H9 (cell line): ENCODE results near the gene PGBD1. TPM values are rescaled to one million over a fixed set of nuclear protein-coding genes. Genes with fewer than 3 reads are reported as not detected.

Experiments
- DNase-seq: peaks from one replicate; pipeline ENCODE4 v3.0.0-alpha.2; 2017
- H2AFZ ChIP-seq: one replicate; pipeline ENCODE4 v1.6.1; 2013; ENCODE audit warnings: mild to moderate bottlenecking, low read length, control low read depth, moderate library complexity
- H2AK5ac ChIP-seq: 2 replicates; pipeline ENCODE4 v1.6.1; 2013; ENCODE audit warnings: low read length, control low read depth, mixed read lengths; ENCODE audit not compliant: insufficient read length
- H2BK120ac ChIP-seq: one replicate; pipeline ENCODE4 v1.6.1; 2013; ENCODE audit warnings: low read depth, mild to moderate bottlenecking, low read length, control low read depth, inconsistent platforms; ENCODE audit not compliant: poor library complexity, severe bottlenecking
- H2BK12ac ChIP-seq: 2 replicates; pipeline ENCODE4 v1.6.1; 2013; ENCODE audit warnings: low read length, control low read depth, mixed read lengths, low read depth; ENCODE audit not compliant: insufficient read length
- H2BK15ac ChIP-seq: 2 replicates; pipeline ENCODE4 v1.6.1; 2013; ENCODE audit warnings: low read depth, low read length, control low read depth
- H2BK20ac ChIP-seq: one replicate; pipeline ENCODE4 v1.6.1; 2013; ENCODE audit warnings: low read depth, mild to moderate bottlenecking, low read length, control low read depth, inconsistent platforms; ENCODE audit not compliant: poor library complexity, severe bottlenecking
- H2BK5ac ChIP-seq: 2 replicates; pipeline ENCODE4 v1.6.1; 2013; ENCODE audit warnings: low read length, control low read depth, mixed read lengths; ENCODE audit not compliant: insufficient read length
- H3K14ac ChIP-seq: 2 replicates; pipeline ENCODE4 v1.6.1; 2013; ENCODE audit warnings: low read length, control low read depth; ENCODE audit not compliant: insufficient read depth
- H3K18ac ChIP-seq: 2 replicates; pipeline ENCODE4 v1.6.1; 2013; ENCODE audit warnings: low read depth, mild to moderate bottlenecking, mixed read lengths, low read length, control low read depth; ENCODE audit not compliant: insufficient read length
- H3K23ac ChIP-seq: 2 replicates; pipeline ENCODE4 v1.6.1; 2013; ENCODE audit warnings: low read length, control low read depth, mixed read lengths, low read depth; ENCODE audit not compliant: insufficient read length
- H3K23me2 ChIP-seq: 2 replicates; pipeline ENCODE4 v1.6.1; 2013; ENCODE audit warnings: low read depth, mild to moderate bottlenecking, mixed read lengths, low read length, control low read depth; ENCODE audit not compliant: insufficient read length, poor library complexity, severe bottlenecking
- H3K27ac ChIP-seq: 2 replicates; pipeline ENCODE4 v1.5.1; 2013; ENCODE audit warnings: low read length, control low read depth, mixed read lengths, low read depth; ENCODE audit not compliant: insufficient read length
- H3K27me3 ChIP-seq: 2 replicates; pipeline ENCODE4 v1.6.1; 2013; ENCODE audit warnings: low read length, control low read depth, inconsistent platforms; ENCODE audit not compliant: insufficient read depth
- H3K4ac ChIP-seq: 2 replicates; pipeline ENCODE4 v1.6.1; 2013; ENCODE audit warnings: low read depth, mild to moderate bottlenecking, control low read depth, inconsistent platforms, low read length, moderate library complexity
- H3K4me1 ChIP-seq: 2 replicates; pipeline ENCODE4 v1.6.1; 2013; ENCODE audit warnings: low read length, control low read depth, inconsistent platforms; ENCODE audit not compliant: insufficient read depth
- H3K4me2 ChIP-seq: 2 replicates; pipeline ENCODE4 v1.6.1; 2013; ENCODE audit warnings: low read length, control low read depth, mixed read lengths; ENCODE audit not compliant: insufficient read length, insufficient read depth
- H3K56ac ChIP-seq: 2 replicates; pipeline ENCODE4 v1.6.1; 2013; ENCODE audit warnings: low read depth, mild to moderate bottlenecking, mixed read lengths, low read length, control low read depth; ENCODE audit not compliant: insufficient read length
- H3K79me1 ChIP-seq: 2 replicates; pipeline ENCODE4 v1.6.1; 2013; ENCODE audit warnings: low read depth, mild to moderate bottlenecking, moderate library complexity, low read length, control low read depth, inconsistent platforms; ENCODE audit not compliant: insufficient read depth, poor library complexity, severe bottlenecking
- H3K79me2 ChIP-seq: 2 replicates; pipeline ENCODE4 v1.6.1; 2013; ENCODE audit warnings: low read length, control low read depth, inconsistent platforms; ENCODE audit not compliant: insufficient read depth
- H3K9ac ChIP-seq: 2 replicates; pipeline ENCODE4 v1.6.1; 2013; ENCODE audit warnings: low read length, control low read depth, mixed read lengths; ENCODE audit not compliant: insufficient read length; ENCODE audit errors: extremely low read depth
- H3K9me3 ChIP-seq: one replicate; pipeline ENCODE4 v1.6.1; 2013; ENCODE audit warnings: low read depth, low read length, inconsistent platforms; ENCODE audit not compliant: control insufficient read depth
- H3T11ph ChIP-seq: one replicate; pipeline ENCODE4 v1.6.1; 2013; ENCODE audit warnings: mild to moderate bottlenecking, low read length, control low read depth, inconsistent platforms
- H4K20me1 ChIP-seq: one replicate; pipeline ENCODE4 v1.6.1; 2013; ENCODE audit not compliant: control insufficient read depth, insufficient read length, insufficient read depth
- H4K5ac ChIP-seq: 2 replicates; pipeline ENCODE4 v1.6.1; 2013; ENCODE audit warnings: low read depth, mild to moderate bottlenecking, mixed read lengths, low read length, control low read depth; ENCODE audit not compliant: insufficient read length
- H4K8ac ChIP-seq: replicated peaks from 2 replicates; pipeline ENCODE4 v1.6.1; 2013; ENCODE audit warnings: low read length, control low read depth, mixed read lengths, low read depth; ENCODE audit not compliant: insufficient read length
- H4K91ac ChIP-seq: 2 replicates; pipeline ENCODE4 v1.6.1; 2013; ENCODE audit warnings: low read depth, mild to moderate bottlenecking, moderate library complexity, mixed read lengths, low read length, control low read depth; ENCODE audit not compliant: insufficient read length
- H3K27ac Mint-ChIP-seq, 3 experiments: 2 replicates in 2 of 3; 3 replicates in 1 of 3; pipeline ENCODE4 v1.8.0; 2020 to 2021; ENCODE audit warnings: mixed read lengths in 3 of 3, mild to moderate bottlenecking in 1 of 3, moderate library complexity in 1 of 3
- H3K27me3 Mint-ChIP-seq: 2 replicates; pipeline ENCODE4 v1.8.0; 2021; ENCODE audit warnings: low read depth, mild to moderate bottlenecking, moderate library complexity, mixed read lengths
- H3K36me3 Mint-ChIP-seq, 3 experiments: 2 replicates in 2 of 3; 3 replicates in 1 of 3; pipeline ENCODE4 v1.8.0; 2020 to 2021; ENCODE audit warnings: low read depth in 3 of 3, mixed read lengths in 3 of 3; ENCODE audit not compliant: insufficient read depth in 1 of 3
- H3K4me1 Mint-ChIP-seq, 2 experiments: 2 replicates each; pipeline ENCODE4 v1.8.0; 2020; ENCODE audit warnings: mixed read lengths in 2 of 2
- H3K4me3 Mint-ChIP-seq, 2 experiments: 2 replicates in 1 of 2; 3 replicates in 1 of 2; pipeline ENCODE4 v1.8.0; 2020 to 2021; ENCODE audit warnings: mild to moderate bottlenecking in 2 of 2, mixed read lengths in 2 of 2, moderate library complexity in 1 of 2
- H3K9me3 Mint-ChIP-seq, 2 experiments: 2 replicates in 1 of 2; 3 replicates in 1 of 2; pipeline ENCODE4 v1.8.0; 2020; ENCODE audit warnings: mild to moderate bottlenecking in 2 of 2, mixed read lengths in 2 of 2, moderate library complexity in 1 of 2
- WGBS: extraction: QIAGEN DNeasy Blood & Tissue Kit; methylation state at CpG from one replicate; pipeline ENCODE4 v1.1.7; 2013; ENCODE audit warnings: missing lambda C conversion rate, low lambda C conversion rate, mixed read lengths; ENCODE audit not compliant: insufficient read length; ENCODE audit errors: extremely low coverage; 5-methylcytosine and 5-hydroxymethylcytosine counted together
- total RNA-seq: library from RNA; stranded (reverse); gene quantifications from 2 replicates; pipeline ENCODE4 v1.2.1, GENCODE V29; 2021
- TF ChIP-seq, protein P1 (sequence below): fragments of 200-600 bp; sonication (generic); conservative IDR thresholded peaks from 3 replicates; pipeline ENCODE4 v1.8.0; 2021; ENCODE audit warnings: antibody characterized with exemption, mild to moderate bottlenecking

PGBD1 gene
- total RNA-seq, 1 experiment from 2014 or later: 10.1 TPM

DNA sequence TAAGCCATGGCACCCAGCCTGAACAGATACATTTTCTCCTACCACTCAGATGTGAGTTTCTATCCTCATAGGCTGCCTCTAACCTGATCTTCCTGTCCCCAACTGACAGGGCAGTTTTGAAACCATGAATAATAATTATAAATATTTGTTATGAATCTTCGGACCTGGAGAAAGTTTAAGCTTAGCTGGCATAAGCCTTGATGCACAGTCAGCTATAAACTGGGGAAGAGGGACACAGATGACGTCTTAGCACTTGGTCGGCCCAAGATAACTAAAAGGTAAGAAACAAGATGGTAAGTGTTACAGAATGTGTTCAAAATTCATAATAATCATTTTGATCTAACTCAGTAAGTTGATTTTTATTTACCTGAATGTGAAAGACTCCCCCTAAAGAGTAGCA lies 37.4 kb upstream of the PGBD1 start:
- no peak overlapping the region for H3T11ph ChIP-seq
- no peak overlapping the region for H4K8ac ChIP-seq
- no peaks in the 10 kb centered on the region for H3K9me3 ChIP-seq
- H3K36me3 Mint-ChIP-seq: peaks cover 11 to 43% (median 39%) of the 10 kb centered on the region in 3 experiments; a peak in 6 of 7 replicates
- no peak overlapping the region for H2BK20ac ChIP-seq
- no peak overlapping the region for H3K4ac ChIP-seq
- no CpG with 5 or more reads among the region's 3 CpGs for WGBS
- DNase-seq: no peak
- H3K23me2 ChIP-seq: no peaks in the 10 kb centered on the region
- H2BK15ac ChIP-seq: no peak overlapping the region
- TF ChIP-seq, protein P1, sequence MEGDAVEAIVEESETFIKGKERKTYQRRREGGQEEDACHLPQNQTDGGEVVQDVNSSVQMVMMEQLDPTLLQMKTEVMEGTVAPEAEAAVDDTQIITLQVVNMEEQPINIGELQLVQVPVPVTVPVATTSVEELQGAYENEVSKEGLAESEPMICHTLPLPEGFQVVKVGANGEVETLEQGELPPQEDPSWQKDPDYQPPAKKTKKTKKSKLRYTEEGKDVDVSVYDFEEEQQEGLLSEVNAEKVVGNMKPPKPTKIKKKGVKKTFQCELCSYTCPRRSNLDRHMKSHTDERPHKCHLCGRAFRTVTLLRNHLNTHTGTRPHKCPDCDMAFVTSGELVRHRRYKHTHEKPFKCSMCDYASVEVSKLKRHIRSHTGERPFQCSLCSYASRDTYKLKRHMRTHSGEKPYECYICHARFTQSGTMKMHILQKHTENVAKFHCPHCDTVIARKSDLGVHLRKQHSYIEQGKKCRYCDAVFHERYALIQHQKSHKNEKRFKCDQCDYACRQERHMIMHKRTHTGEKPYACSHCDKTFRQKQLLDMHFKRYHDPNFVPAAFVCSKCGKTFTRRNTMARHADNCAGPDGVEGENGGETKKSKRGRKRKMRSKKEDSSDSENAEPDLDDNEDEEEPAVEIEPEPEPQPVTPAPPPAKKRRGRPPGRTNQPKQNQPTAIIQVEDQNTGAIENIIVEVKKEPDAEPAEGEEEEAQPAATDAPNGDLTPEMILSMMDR: no peak
- H2BK120ac ChIP-seq: no peak overlapping the region
- H2AK5ac ChIP-seq: no peak overlapping the region
- no peak overlapping the region for H3K23ac ChIP-seq
- no peak overlapping the region for H4K91ac ChIP-seq
- no peak overlapping the region for H3K4me3 Mint-ChIP-seq
- H2BK12ac ChIP-seq: no peak overlapping the region
- no peak overlapping the region for H3K27ac Mint-ChIP-seq
- H3K4me1 Mint-ChIP-seq: no peaks in the 10 kb centered on the region
- no peak overlapping the region for H3K14ac ChIP-seq
- H3K18ac ChIP-seq: no peak overlapping the region
- H3K4me1 ChIP-seq: no peaks in the 10 kb centered on the region
- no peak overlapping the region for H2AFZ ChIP-seq
- no peaks in the 10 kb centered on the region for H3K79me2 ChIP-seq
- no peaks in the 10 kb centered on the region for H3K9me3 Mint-ChIP-seq
- no peak overlapping the region for H2BK5ac ChIP-seq
- H3K27me3 ChIP-seq: no peaks in the 10 kb centered on the region; the same call in 1 of the 2 replicates
- H4K20me1 ChIP-seq: no peaks in the 10 kb centered on the region
- no peak overlapping the region for H3K27ac ChIP-seq
- no peak overlapping the region for H3K4me2 ChIP-seq
- H3K79me1 ChIP-seq: no peaks in the 10 kb centered on the region
- H3K9ac ChIP-seq: no peak overlapping the region
- no peak overlapping the region for H3K56ac ChIP-seq
- no peaks in the 10 kb centered on the region for H3K27me3 Mint-ChIP-seq
- H4K5ac ChIP-seq: no peak overlapping the region
